ENCODE measurements around the gene ARHGAP9. TPM values are rescaled to one million over a fixed set of nuclear protein-coding genes. Genes with fewer than 3 reads are reported as not detected.
A peak's percentile ranks its signal among the peaks of the same experiment; 100 is the strongest.

Gene ARHGAP9
- total RNA-seq (2014; rRNA removed; shearing (Covaris generic)): 0.44 and 0.69 TPM in 2 replicates

GRCh38 chr12:57479376-57480115 is at the start of gene ARHGAP9:
Gene ARHGAP9 (minus strand): TSS chr12:57479866. CDS start chr12:57479406, 460 bp downstream.
- DNase-seq (ENCODE audit: low read depth): peak; percentile 38

DNA sequence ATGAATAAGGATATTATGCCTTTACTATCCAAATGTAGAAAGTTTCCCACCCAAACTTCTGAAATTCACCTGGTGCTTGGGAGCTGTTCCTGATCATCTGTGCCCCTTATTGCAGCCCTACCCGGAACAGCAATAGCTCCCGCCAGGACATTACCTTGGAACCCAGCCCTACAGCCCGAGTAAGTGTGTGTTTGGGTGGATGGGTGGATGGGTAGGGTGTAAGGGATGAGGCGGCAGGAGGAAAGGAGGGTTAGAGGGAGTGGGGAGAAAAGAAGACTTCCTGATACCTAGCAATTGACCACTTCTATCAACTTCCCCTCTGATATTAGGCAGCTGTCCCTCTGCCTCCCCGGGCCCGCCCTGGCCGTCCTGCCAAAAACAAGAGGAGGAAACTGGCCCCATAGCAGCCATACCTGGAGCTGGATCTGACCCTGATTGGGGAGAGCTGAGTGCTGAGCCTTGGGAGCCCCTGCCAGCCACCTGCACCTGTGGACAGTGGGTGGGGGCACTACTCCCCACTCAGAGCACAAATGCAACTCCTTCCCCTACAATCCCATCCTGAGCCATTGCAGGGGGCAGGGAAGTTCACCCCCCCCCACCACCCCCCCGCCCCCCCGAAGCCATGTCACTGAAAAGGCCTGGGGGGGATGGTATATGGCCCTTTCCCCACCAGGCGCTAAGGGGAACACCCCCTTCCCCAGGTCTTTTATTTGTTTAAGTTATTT is 49.3 kb upstream of the ARHGAP9 start:
- DNase-seq (ENCODE audit: low read depth): no peak

- no peak for DNase-seq (ENCODE audit: low read depth)
Measured at GRCh38 chr12:57528176-57528575, 48.5 kb upstream of the ARHGAP9 start.

- DNase-seq (ENCODE audit: low read depth): no peak
Measured at GRCh38 chr12:57527184-57527583, 47.5 kb upstream of the ARHGAP9 start.

DNA sequence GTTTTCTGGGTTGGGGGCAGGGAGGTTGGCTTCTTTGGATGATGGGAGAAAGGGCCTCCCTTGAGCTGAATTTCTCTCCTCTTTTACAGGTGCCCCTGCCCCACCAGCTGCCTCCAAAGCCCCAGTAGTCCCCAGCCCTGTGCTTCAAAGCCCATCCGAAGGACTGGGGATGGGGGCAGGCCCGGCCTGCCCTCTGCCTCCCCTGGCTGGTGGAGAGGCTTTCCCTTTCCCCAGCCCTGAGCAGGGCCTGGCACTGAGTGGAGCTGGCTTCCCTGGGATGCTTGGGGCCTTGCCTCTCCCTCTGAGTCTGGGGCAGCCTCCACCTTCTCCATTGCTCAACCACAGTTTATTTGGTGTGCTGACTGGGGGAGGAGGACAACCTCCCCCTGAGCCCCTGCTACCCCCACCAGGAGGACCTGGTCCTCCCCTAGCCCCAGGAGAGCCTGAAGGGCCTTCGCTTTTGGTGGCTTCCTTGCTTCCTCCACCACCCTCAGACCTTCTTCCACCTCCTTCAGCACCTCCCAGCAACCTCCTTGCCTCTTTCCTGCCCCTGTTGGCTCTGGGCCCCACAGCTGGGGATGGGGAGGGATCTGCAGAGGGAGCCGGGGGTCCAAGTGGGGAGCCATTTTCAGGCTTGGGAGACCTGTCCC is 46.9 kb upstream of the ARHGAP9 start:
- no peak for DNase-seq (ENCODE audit: low read depth)

DNA sequence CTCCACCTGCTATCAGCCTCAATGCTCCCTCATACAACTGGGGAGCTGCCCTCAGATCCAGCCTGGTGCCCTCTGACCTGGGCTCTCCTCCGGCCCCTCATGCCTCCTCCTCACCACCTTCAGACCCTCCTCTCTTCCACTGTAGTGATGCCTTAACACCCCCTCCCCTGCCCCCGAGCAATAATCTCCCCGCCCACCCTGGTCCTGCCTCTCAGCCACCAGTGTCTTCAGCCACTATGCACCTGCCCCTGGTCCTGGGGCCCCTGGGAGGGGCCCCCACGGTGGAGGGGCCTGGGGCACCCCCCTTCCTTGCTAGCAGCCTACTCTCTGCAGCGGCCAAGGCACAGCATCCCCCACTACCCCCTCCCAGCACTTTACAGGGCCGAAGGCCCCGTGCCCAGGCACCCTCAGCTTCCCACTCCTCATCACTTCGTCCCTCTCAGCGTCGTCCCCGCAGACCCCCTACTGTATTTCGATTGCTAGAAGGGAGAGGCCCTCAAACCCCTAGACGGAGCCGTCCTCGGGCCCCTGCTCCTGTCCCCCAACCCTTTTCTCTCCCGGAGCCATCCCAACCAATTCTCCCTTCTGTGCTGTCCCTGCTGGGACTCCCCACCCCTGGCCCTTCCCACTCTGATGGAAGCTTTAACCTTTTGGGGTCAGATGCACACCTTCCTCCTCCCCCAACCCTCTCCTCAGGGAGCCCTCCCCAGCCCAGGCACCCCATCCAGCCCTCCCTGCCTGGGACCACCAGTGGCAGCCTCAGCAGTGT is 46.1 kb upstream of the ARHGAP9 start:
- no peak for DNase-seq (ENCODE audit: low read depth)

DNA sequence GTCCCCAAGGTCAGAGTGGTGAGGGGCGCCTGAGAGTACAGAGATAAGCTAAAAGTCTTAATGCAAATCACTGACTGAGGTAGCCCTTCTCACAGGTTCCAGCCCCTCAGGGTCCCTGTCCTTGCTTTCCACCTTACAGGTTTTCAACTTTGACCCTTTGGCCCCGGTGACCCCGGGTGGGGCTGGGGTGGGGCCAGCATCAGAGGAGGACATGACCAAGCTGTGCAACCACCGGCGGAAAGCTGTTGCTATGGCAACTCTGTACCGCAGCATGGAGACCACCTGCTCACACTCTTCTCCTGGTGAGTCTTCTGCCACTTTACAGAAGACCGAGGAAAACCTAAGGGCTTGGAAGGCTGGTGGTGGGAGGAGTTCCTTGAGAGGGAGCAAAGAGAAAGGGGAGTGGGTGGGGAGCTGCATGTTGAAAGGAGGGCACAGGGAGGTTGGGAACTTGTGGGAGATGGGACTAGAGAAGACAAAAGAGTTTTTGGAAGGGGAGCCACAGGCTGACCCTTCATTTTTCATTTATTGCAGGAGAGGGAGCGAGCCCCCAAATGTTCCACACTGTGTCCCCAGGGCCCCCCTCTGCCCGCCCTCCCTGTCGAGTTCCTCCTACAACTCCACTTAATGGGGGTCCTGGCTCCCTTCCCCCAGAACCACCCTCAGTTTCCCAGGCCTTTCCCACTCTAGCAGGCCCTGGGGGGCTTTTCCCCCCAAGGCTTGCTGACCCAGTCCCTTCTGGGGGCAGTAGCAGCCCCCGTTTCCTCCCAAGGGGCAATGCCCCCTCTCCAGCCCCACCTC is 45.3 kb upstream of the ARHGAP9 start:
- DNase-seq (ENCODE audit: low read depth): no peak

GRCh38 chr12:57523706-57524614 is 44.3 kb upstream of the ARHGAP9 start:
- DNase-seq (ENCODE audit: low read depth): no peak

DNA sequence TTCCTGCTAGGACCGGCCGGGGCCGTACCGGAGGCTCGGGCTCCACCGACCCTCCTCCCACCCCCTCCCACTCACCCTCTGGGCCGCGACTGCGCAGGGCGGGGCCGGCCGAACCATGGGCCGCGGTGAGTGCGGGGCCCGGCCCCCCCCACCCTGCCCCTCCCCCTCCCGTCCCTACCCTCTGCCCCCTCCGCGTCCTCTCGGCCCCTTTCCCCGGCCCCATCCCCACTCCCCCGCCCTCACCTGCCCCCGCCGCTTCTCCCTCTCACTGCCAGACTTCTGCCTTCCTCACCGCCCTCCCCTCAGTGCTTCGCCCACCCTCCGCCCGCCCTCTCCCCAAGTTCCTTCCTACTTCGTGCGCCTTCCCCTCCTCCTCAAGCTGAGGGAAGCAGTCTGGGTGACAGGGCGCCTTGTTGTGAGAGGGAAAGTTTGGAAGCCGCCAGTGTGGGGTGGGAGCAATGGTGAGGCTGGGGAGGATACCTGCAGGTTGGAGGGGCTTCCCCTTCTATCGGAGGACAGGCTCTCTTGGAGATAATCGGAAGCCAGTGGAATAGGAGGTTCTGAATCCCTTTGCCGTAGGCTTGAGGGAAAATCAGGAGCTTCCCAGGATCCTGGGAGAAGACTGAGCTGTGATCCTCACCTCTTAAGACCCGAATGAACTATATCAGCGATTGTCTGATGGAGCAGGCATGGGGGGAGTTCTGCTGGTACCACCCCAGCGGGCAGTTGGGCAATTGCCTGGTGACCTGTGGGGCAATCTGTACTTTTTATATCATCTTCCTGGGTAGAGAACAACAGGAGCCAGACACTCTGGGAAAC is 43.4 kb upstream of the ARHGAP9 start:
- DNase-seq (ENCODE audit: low read depth): peak; percentile 43

DNA sequence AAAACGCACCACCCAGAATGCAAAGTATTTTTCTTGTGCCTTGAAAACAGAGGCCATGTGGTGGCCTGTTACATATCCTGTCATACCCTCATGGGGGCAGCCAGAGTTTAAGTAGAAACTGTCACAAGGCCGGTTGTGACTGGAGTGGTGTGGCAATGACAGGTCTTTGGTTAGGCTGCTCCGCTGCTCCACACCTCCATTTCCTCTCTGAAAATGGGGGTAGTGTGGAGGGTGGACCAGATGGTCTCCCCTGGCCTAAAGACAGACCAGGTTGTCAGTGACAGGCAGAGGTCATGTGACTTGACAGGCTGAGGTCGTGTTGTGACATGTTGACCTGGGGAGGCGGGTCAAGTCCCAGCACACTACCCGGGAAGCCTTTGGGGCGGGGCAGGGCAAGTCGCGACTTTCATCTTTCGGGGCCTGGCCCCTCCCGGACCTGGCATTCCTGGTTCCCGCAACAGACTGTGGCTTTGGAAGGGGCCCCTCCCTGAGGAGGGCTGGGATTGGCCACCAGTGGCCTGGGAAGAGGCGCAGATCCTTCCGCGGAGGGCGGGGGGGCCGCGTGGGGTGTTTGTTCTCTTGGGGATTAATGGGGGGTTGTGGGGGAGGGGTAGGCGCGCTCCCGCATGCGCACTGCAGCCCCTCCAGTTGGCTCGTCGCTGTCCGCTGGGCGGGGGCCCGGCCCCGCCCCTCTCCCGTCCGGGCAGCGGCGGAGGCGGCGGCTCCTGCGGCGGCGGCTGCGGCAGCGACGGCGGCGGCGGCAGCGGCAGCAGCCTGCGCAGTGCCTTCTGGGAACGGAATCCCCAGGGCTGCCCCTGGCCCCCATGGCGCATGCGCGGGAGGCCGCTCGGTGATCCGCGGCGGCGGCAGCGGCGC is 42.6 kb upstream of the ARHGAP9 start, which contains the start of gene MBD6:
Gene MBD6, plus strand, starts transcription at position 814 of the 876 bp plus-strand sequence. CDS start 1,480 bp downstream, outside the sequence.
- DNase-seq (ENCODE audit: low read depth): peak; percentile 90

DNA sequence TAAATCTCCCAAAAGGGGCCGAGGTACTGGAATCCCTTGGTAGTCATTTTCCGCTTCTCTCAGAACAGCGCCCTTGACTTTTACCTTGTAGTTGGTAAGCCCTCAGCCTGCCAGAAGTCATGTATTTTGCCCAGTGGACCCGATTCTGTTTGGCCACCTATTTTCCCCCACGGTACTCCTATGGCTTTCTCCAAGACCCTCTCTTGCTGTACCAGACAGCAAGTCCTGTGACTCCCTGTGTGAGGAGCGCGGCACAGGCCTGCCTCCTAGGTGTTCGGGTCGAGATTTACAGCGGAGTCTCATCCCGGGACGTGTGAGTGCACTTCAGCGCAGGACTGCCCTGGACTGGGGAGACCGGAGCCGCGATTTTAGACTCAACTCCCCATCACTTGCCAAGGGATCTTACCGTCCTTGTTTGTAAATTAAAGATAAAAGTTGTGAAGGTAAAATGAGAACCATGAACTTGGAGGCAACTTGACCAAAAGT is 41.9 kb upstream of the ARHGAP9 start:
- DNase-seq (ENCODE audit: low read depth): no peak

GRCh38 chr12:57520053-57520818 is 40.6 kb upstream of the ARHGAP9 start, which contains the start of gene DDIT3:
Gene DDIT3 (minus strand): TSS chr12:57520514. CDS start chr12:57517406, 3,108 bp downstream.
- peak; percentile 98 for DNase-seq (ENCODE audit: low read depth)

- no peak for DNase-seq (ENCODE audit: low read depth)
Measured at GRCh38 chr12:57519796-57520052, 40.1 kb upstream of the ARHGAP9 start.

DNA sequence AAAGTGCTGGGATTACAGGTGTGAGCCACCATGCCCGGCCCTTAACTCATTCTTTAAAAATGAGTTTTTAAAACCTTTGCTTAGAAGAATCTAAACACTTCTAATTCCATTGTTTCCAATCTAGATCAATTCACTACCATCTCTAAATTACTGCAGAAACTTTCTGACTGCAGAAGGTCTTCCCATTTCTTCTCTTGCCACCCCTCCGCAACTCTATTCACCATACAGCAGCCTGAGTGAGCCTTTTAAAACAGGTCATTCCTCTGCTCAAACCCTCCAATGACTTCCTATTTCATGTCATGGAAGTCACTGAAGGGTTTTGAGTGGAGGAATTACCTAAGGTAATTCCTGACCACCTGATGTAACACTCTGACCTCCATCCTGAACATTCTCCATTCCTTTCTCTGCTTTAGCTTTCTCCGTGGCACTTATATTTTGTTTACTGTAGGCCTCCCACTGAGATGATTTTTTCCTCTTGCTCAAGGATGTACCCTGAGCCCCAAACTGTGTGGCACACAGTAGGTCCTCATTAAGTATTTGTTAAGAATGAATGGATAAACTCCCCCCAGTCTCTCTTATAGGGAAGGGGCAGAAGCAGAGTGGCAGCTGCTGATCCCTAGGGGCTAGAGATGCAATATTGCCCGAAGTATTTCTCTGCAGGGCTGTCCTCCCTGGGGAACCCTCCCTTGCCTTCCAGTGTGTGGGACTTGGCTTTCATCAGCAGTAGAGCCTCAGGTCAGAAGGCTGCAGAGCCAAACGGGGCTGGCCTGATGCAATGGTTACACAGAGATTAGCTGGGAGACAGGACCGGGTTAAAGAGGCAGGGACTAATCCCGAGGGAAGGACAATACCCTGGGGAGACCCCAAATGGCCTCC is 39.5 kb upstream of the ARHGAP9 start:
- DNase-seq (ENCODE audit: low read depth): peak; percentile 43

DNA sequence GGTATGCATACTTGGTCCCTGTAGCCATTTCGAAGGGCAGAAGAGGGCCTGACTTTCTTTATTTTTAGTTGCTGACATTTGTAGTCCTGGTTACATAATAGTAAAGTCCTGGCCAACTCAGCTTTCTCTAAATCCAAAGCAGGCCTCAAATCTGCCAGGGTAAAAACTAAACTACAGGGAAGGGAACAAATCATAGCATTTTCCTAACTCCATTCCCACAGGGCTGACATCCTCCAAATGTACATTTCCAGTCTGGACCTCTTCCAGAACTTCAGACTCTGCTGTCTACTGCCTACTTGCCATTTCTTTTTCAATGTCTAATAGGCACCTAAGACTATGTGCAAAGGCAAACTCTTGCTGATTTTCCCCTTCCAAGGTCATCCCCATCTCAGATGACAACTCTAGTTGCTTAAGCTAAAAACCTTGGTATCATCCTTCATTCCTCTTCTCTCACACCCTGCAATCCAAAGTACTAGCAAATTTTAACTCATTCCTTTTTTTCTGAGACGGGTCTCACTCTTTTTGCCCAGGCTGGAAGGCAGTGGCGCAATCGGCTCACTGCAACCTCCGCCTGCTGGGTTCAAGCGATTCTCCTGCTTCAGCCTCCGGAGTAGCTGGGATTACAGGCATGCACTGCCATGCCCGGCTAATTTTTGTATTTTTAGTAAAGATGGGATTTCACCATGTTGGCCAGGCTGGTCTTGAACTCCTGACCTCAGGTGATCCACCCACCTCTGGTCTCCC is 38.7 kb upstream of the ARHGAP9 start:
- no peak for DNase-seq (ENCODE audit: low read depth)

Data from M059J (cell line).